Activated T-cell treated with anti-CD3 and anti-CD28 coated beads, Interleukin-2, amount 50 U/mL, for 72 hours (primary cell): ENCODE data around the gene STIP1. TPM values are rescaled to one million over a fixed set of nuclear protein-coding genes. Genes with fewer than 3 reads are reported as not detected.

Source experiments
- ATAC-seq, 2 donors: fragments of 150-1000 bp; cut with Tn5 transposase; replicated peaks in 1 of 2; 2 replicates each; pipeline ENCODE4 v1.10.0; 2021; ENCODE audit warnings: moderate library complexity in 2 of 2, mild to moderate bottlenecking in 1 of 2
- DNase-seq, 2 donors: peaks; one replicate each; pipeline ENCODE4 v3.0.0; 2021 to 2022; ENCODE audit warnings: mixed read lengths in 1 of 2
- H3K27ac Mint-ChIP-seq: one replicate; pipeline ENCODE4 v1.8.0; 2022; ENCODE audit warnings: mild to moderate bottlenecking, moderate library complexity, mixed read lengths
- H3K27me3 Mint-ChIP-seq: one replicate; pipeline ENCODE4 v1.8.0; 2022; ENCODE audit warnings: low read depth, mixed read lengths
- H3K36me3 Mint-ChIP-seq, 2 donors: one replicate each; pipeline ENCODE4 v1.8.0; 2022; ENCODE audit warnings: mixed read lengths in 2 of 2, mild to moderate bottlenecking in 1 of 2; ENCODE audit not compliant: insufficient read depth in 2 of 2
- H3K4me1 Mint-ChIP-seq: one replicate; pipeline ENCODE4 v1.8.0; 2022; ENCODE audit warnings: low read depth, mixed read lengths
- H3K4me3 Mint-ChIP-seq, 2 donors: one replicate each; pipeline ENCODE4 v1.8.0; 2022; ENCODE audit warnings: mild to moderate bottlenecking in 2 of 2, mixed read lengths in 2 of 2, moderate library complexity in 2 of 2
- H3K9me3 Mint-ChIP-seq, 2 donors: one replicate each; pipeline ENCODE4 v1.8.0; 2022; ENCODE audit warnings: mixed read lengths in 2 of 2
- total RNA-seq, 2 donors: library from RNA; stranded (reverse); gene quantifications; one replicate each; pipeline ENCODE4 v1.2.3, GENCODE V29; 2022

Gene STIP1
- total RNA-seq, 2 donors from 2014 or later, result 246 to 256 TPM

DNA sequence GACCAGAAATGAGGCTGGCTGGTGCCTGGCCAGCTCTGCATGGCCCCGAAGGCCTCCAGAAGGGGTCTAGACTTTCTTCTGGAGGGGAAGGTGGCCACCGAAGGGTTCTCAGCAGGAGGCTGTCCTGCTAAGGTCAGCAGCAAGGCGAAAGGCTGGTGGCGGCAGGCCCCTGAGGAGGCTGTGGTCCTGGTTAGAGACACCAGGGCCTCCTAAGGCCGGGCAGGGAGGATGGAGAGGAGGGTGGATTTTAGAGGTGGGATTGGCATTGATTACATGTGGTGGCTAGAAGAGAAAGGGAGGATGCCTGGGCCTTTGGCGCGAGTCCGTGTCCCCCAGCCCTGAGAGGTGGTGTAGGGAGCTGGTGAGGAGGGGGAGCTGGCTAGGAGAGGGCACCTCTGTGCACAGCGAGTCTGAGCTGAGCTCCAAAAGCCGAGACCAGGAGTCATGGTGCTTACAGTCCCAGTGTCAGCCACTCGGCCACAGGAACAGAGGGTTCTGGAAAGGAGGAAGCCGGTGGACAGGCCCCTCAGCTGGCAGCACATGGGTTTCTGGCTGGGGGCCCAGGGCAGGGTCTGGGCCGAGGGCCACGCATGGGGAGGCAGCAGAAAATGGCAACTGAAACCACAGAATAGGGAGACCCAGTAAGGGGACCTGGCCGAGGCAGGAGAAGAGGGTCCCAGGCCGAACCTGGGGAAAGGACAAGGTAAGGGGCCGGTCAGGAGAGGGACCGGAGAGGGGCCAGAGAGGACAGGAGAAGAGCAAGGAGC lies 23.0 kb downstream of the STIP1 start:
- Mint-ChIP-seq H3K4me3 (peak overlapping the region; percentile 94 to 97), H3K36me3 (peaks cover 11 to 28% of the 10 kb centered on the region in 2 donors), H3K27ac (peak overlapping the region; percentile 81), H3K9me3 (no peaks in the 10 kb centered on the region), H3K4me1 (peaks cover 67% of the 10 kb centered on the region), H3K27me3 (no peaks in the 10 kb centered on the region)
- no peak for DNase-seq
- no peak for ATAC-seq

DNA sequence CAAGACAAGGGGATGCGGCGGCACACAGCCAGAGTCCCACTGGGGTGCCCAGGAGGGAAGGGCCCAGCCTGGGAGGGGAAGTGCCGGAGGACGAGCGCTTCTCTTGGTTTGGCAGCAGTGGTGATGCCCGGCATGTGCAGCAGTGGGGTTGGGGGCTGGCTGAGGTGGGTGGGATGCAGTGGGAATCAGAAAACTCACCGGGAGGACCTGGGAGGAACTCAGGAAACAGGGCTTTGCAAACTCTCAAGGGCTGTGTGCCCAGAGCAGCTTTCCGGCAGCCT lies 23.5 kb downstream of the STIP1 start:
- peaks cover 67% of the 10 kb centered on the region for H3K4me1 Mint-ChIP-seq
- H3K27me3 Mint-ChIP-seq, result no peaks in the 10 kb centered on the region
- peak overlapping the region in 1 of 2 donors; percentile 34 for H3K4me3 Mint-ChIP-seq

GRCh38 chr11:64210301-64211020 lies 24.5 kb downstream of the STIP1 start:
- no peaks in the 10 kb centered on the region for H3K27me3 Mint-ChIP-seq
- H3K27ac Mint-ChIP-seq, result peak overlapping the region; percentile 17
- ATAC-seq (no peak), DNase-seq (no peak)
- H3K9me3 Mint-ChIP-seq, result no peaks in the 10 kb centered on the region
- peaks cover 10 to 33% of the 10 kb centered on the region in 2 donors for H3K36me3 Mint-ChIP-seq
- H3K4me3 Mint-ChIP-seq, result no peak overlapping the region
- H3K4me1 Mint-ChIP-seq, result peaks cover 65% of the 10 kb centered on the region

More for the DNA sequence above, 23.5 kb downstream of the STIP1 start:
- H3K27ac Mint-ChIP-seq, result peak overlapping the region; percentile 81
- no peaks in the 10 kb centered on the region for H3K9me3 Mint-ChIP-seq
- ATAC-seq (no peak), DNase-seq (no peak)
- peaks cover 11 to 28% of the 10 kb centered on the region in 2 donors for H3K36me3 Mint-ChIP-seq

DNA sequence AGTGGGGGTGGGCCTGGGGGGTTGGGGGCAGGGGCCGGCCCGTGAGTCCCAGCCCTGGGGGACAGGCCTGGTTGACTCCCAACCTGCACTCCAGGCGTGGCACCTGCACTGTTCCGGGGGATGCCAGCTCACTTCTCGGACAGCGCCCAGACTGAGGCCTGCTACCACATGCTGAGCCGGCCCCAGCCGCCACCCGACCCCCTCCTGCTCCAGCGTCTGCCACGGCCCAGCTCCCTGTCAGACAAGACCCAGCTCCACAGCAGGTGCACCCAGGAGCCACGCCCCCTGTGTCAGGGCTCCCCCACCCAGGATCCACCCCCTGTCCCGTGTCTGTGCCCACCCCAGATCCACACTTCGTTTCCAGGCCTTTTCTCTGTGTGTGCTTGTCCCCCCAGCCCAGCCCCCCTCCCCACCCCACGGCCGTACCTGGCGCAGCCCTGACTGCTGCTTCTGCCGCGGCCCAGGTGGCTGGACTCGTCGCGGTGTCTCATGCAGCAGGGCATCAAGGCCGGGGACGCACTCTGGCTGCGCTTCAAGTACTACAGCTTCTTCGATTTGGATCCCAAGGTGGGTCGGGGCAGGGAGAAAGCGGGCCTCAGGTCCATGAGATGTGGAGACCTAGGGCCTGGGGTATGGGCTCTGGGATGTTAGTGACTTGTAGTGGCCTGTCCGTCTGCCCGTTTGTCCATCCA lies 25.4 kb downstream of the STIP1 start:
- DNase-seq, result no peak
- peak overlapping the region; percentile 34 for H3K27ac Mint-ChIP-seq
- ATAC-seq, result no peak
- H3K4me3 Mint-ChIP-seq, result no peak overlapping the region
- H3K4me1 Mint-ChIP-seq, result peaks cover 57% of the 10 kb centered on the region
- peaks cover 10 to 33% of the 10 kb centered on the region in 2 donors for H3K36me3 Mint-ChIP-seq
- no peaks in the 10 kb centered on the region for H3K9me3 Mint-ChIP-seq
- no peaks in the 10 kb centered on the region for H3K27me3 Mint-ChIP-seq

DNA sequence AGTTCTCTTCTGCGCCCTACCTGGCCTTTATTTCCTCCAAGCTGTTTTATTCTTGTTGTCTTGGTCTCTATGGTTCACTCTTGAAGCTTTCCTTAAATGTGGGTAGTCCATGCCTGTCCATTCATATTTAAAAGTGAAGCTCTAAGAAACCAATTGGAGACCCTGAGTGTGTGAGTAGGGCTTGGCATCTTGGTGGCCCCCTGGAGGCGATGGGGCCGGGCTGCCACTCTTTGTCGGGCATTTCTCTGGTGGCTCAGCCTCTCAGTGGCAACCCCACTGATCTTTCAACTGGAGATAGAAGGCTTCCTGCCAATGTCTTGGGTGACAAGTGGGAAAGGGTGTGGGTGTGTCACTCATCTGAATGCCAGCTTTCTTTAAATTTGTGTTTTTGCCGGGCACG lies 30.9 kb downstream of the STIP1 start:
- ATAC-seq (no peak), DNase-seq (no peak)
- no peak overlapping the region for H3K4me3 Mint-ChIP-seq
- peak overlapping the region; percentile 28 for H3K27ac Mint-ChIP-seq
- no peaks in the 10 kb centered on the region for H3K27me3 Mint-ChIP-seq
- no peaks in the 10 kb centered on the region for H3K9me3 Mint-ChIP-seq
- peaks cover 8 to 31% of the 10 kb centered on the region in 2 donors for H3K36me3 Mint-ChIP-seq
- H3K4me1 Mint-ChIP-seq, result peaks cover 29% of the 10 kb centered on the region

DNA sequence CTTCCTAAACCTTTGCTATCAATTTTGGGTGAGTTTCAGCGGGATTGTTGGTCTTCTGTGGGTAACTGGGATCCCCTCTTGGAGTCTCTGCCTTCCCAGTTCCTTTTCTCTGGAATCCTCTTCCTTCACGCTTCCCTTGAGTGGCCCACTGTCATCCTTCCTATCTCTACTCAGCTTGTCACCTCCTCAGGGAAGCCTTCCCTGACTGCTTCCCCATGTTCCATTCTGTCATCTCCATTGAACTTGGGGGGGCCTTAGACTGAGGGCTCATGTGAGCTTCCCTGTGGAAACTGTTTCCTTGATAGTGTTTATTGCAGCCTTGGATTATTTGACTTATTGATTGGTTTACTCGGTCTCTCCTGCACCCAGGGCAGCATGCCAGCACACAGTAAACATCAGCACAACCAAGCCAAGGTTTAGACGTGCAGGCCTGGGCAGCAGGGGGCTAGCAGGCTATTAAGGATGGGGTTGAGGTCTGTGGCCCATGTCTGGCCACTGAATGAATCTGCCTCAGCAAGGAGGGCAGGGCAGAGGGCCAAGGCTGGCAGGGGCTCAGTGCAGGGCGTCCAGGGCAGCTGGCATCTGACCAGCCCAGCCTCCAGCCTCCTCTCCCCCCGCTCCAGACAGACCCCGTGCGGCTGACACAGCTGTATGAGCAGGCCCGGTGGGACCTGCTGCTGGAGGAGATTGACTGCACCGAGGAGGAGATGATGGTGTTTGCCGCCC lies 32.8 kb downstream of the STIP1 start:
- Mint-ChIP-seq H3K27ac (peak overlapping the region; percentile 7), H3K4me3 (no peak overlapping the region), H3K4me1 (peaks cover 15% of the 10 kb centered on the region), H3K9me3 (no peaks in the 10 kb centered on the region), H3K27me3 (no peaks in the 10 kb centered on the region), H3K36me3 (peaks cover 6 to 24% of the 10 kb centered on the region in 2 donors)
- ATAC-seq (no peak), DNase-seq (no peak)

DNA sequence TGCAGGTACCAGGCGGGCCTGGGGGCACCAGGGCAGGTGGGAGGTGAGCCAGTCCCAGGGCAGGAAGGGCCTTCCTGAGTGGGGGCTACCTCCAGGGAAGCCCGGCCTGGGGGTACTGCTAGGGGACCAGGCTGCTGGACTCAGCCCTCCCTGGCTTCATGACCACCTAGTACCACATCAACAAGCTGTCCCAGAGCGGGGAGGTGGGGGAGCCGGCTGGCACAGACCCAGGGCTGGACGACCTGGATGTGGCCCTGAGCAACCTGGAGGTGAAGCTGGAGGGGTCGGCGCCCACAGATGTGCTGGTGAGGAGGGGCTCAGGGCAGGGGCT lies 33.3 kb downstream of the STIP1 start:
- no peak overlapping the region for H3K4me3 Mint-ChIP-seq
- H3K36me3 Mint-ChIP-seq, result peaks cover 5 to 22% of the 10 kb centered on the region in 2 donors
- ATAC-seq, result no peak
- H3K27ac Mint-ChIP-seq, result no peak overlapping the region
- no peak for DNase-seq
- H3K4me1 Mint-ChIP-seq, result peaks cover 10% of the 10 kb centered on the region
- H3K9me3 Mint-ChIP-seq, result no peaks in the 10 kb centered on the region
- H3K27me3 Mint-ChIP-seq, result no peaks in the 10 kb centered on the region

DNA sequence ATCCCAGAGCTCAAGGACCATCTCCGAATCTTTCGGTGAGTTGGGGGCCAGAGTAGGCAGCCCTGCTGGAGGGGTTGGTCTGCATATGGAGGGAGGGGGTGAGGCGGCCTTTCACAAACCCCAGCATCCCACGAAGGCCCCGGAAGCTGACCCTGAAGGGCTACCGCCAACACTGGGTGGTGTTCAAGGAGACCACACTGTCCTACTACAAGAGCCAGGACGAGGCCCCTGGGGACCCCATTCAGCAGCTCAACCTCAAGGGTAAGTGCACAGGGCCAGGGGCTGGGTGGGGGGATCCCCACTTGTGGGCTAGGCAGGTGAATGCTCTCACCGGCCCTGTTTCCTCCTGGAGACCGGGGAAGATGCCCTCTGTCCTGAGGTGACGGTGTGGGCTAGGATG lies 33.8 kb downstream of the STIP1 start:
- Mint-ChIP-seq H3K4me3 (no peak overlapping the region), H3K4me1 (peaks cover 7% of the 10 kb centered on the region), H3K27ac (no peak overlapping the region), H3K9me3 (no peaks in the 10 kb centered on the region), H3K27me3 (no peaks in the 10 kb centered on the region), H3K36me3 (peaks cover 5 to 18% of the 10 kb centered on the region in 2 donors)
- DNase-seq (no peak), ATAC-seq (peak in 1 of 2 donors; percentile 9)

- no peak overlapping the region for H3K4me3 Mint-ChIP-seq
- no peak for DNase-seq
- no peak overlapping the region for H3K27ac Mint-ChIP-seq
- H3K27me3 Mint-ChIP-seq, result no peaks in the 10 kb centered on the region
- H3K36me3 Mint-ChIP-seq, result peaks cover 5 to 14% of the 10 kb centered on the region in 2 donors
- H3K4me1 Mint-ChIP-seq, result peaks cover 7% of the 10 kb centered on the region
- no peak for ATAC-seq
- no peaks in the 10 kb centered on the region for H3K9me3 Mint-ChIP-seq
Observed at GRCh38 chr11:64220271-64220670, 34.3 kb downstream of the STIP1 start.

- no peaks in the 10 kb centered on the region for H3K9me3 Mint-ChIP-seq
- ATAC-seq, result no peak
Observed at GRCh38 chr11:64220798-64221197, 34.8 kb downstream of the STIP1 start.

DNA sequence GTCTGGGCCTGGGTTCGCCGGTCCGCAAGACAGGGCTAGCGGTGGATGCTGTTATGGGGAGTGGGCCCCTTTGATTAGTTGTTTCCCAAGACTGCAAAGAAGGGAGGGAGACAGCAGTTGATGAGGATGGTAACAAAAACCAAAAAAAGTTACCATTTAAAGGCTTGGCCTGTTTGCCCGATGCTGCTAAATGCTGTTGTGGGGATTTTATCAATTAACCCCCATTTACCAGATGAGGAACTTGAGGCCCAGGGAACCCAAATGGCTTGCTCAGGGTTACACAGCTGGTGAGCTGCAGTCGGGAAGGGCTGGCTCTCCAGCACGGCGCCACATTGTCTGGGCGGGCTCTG lies 36.7 kb downstream of the STIP1 start:
- Mint-ChIP-seq H3K36me3 (peaks cover 3 to 10% of the 10 kb centered on the region in 2 donors), H3K27ac (no peak overlapping the region), H3K27me3 (no peaks in the 10 kb centered on the region), H3K4me1 (peaks cover 16% of the 10 kb centered on the region), H3K4me3 (no peak overlapping the region), H3K9me3 (no peaks in the 10 kb centered on the region)
- ATAC-seq (no peak), DNase-seq (no peak)

More at GRCh38 chr11:64220798-64221197, 34.8 kb downstream of the STIP1 start:
- H3K27me3 Mint-ChIP-seq, result no peaks in the 10 kb centered on the region
- DNase-seq, result no peak
- no peak overlapping the region for H3K27ac Mint-ChIP-seq
- H3K36me3 Mint-ChIP-seq, result peaks cover 5 to 14% of the 10 kb centered on the region in 2 donors
- no peak overlapping the region for H3K4me3 Mint-ChIP-seq
- peaks cover 7% of the 10 kb centered on the region for H3K4me1 Mint-ChIP-seq

DNA sequence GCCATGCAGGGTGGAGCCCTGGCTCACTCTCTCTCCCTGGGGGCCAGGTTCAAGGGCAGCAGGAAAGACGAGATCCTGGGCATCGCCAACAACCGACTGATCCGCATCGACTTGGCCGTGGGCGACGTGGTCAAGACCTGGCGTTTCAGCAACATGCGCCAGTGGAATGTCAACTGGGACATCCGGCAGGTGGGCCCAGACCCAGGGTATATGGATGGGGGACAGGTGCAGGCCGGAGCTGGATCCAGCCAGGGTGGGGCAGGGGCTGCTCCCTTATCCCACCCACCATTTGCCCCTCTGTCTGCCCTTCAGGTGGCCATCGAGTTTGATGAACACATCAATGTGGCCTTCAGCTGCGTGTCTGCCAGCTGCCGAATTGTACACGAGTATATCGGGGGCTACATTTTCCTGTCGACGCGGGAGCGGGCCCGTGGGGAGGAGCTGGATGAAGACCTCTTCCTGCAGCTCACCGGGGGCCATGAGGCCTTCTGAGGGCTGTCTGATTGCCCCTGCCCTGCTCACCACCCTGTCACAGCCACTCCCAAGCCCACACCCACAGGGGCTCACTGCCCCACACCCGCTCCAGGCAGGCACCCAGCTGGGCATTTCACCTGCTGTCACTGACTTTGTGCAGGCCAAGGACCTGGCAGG lies 37.2 kb downstream of the STIP1 start:
- Mint-ChIP-seq H3K36me3 (peaks cover 3 to 10% of the 10 kb centered on the region in 2 donors), H3K27ac (no peak overlapping the region)
- DNase-seq, result no peak

More for the DNA sequence above, 37.2 kb downstream of the STIP1 start:
- Mint-ChIP-seq H3K4me1 (peaks cover 21% of the 10 kb centered on the region), H3K4me3 (no peak overlapping the region), H3K27me3 (no peaks in the 10 kb centered on the region), H3K9me3 (no peaks in the 10 kb centered on the region)
- no peak for ATAC-seq
